Ecto neural progenitor cell (in vitro differentiated cells): Measurements from ENCODE around the gene DLK1.

Source experiments
- DNase-seq: peaks from one replicate; pipeline ENCODE4 v3.0.0-alpha.2; 2018; ENCODE audit warnings: low spot score

Gene DLK1

DNA sequence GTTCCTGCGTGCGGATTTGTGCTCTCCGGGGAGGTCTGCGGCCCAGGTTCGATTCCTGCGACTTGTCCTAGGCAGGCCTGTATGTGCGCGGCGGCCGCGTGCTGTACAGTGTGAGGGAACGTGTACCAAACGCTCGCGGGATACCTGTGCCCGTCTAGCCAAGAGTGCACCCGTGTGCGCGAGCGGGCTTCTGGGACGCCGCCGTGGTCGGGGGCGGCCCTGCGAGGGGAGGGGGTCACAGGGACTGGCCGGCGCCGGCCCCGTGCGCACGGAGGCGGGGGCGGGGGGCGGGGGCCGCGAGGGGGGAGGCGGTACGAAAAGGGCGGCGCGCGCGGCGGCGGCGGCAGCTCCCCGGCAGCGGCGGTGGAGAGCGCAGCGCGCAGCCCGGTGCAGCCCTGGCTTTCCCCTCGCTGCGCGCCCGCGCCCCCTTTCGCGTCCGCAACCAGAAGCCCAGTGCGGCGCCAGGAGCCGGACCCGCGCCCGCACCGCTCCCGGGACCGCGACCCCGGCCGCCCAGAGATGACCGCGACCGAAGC is at the start of gene DLK1:
Gene DLK1, plus strand, starts transcription at position 343 of the 536 bp plus-strand sequence. Its CDS starts 177 bp downstream, at position 520.
- peak; percentile 71 for DNase-seq

DNA sequence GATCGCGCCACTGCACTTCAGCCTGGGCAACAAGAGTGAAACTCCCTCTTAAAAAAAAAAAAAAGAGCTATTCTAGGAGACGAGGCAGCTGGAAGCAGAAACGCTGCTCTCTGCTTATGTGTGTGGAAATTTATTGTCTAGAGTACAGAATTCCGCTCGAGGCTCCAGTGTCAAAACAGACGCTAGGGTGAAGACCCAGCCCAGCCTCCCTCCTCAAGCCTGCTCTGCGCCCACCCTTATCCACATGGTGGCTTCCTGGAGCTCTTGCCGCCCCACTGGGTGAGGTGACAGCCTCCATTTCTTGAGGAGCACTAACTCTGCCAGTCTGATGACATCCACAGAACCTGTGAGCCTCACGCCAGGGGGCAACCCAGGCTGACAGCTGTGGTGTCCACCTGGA is 49.5 kb upstream of the DLK1 start:
- DNase-seq: no peak

DNA sequence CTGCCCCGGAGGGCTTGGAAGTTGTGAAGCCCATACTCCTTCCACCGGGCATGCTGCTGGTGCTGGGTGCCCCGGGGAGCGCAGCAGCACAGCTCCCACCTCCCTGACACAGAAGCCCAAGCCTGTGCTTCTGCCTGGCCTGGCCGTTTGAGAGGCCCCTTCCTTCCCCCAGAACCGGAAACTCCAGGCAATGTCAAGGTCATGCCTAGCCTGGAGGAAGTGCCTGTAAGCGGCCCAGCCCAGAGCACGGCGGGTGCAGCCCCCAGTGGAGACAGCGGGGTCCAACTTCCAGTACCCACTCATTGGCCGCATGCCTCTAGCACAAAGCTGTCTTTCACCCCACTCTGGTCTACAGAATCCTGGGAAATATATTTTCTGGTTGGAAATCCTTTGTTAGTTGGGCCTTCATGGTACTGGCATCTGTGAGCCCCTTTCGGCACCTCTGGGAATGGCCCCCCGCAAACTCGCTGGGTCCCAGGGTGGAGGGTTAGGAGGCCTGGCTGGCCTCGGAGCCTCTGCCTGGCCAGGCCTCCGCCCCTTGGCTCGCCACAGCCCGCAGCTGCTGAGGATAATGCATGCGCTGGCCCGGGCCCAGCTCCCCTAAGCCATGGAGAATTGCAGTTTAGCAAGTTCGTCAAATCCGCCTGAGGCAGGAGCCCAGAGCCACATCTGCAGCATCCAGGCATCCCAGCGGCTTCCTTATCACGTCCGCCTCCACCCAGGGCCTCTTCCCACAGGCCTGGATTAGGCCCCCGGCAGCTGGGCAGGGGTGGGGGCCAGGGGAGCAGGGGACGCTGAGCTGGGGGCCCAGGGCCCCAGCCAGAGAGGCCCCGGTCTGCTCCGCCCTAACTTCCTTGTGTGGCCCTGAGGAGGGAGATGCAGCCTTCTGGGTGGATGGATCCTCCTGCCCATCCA is 48.9 kb upstream of the DLK1 start:
- peak; percentile 77 for DNase-seq

DNA sequence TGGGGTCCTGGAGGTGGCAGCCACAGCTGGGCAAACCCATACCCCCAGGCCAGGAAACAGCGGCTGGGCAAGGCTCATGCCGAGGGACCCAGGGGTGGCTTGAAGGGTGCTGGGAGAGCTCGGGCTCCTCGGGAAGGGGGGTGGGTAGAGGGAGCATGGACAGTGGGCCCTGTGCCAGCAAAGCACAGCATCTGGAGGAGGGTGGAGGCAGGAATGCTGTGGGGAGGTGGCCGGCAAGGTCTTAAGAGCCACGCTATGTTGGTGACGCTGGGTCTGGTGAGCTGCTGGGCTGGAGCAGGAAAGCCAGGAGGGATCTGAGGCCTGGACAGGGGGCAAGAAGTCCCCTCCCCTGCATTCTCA is 48.2 kb upstream of the DLK1 start:
- DNase-seq: no peak

GRCh38 chr14:100679153-100679552 is 47.5 kb upstream of the DLK1 start:
- no peak for DNase-seq

GRCh38 chr14:100679707-100680438 is 46.8 kb upstream of the DLK1 start:
- no peak for DNase-seq

DNA sequence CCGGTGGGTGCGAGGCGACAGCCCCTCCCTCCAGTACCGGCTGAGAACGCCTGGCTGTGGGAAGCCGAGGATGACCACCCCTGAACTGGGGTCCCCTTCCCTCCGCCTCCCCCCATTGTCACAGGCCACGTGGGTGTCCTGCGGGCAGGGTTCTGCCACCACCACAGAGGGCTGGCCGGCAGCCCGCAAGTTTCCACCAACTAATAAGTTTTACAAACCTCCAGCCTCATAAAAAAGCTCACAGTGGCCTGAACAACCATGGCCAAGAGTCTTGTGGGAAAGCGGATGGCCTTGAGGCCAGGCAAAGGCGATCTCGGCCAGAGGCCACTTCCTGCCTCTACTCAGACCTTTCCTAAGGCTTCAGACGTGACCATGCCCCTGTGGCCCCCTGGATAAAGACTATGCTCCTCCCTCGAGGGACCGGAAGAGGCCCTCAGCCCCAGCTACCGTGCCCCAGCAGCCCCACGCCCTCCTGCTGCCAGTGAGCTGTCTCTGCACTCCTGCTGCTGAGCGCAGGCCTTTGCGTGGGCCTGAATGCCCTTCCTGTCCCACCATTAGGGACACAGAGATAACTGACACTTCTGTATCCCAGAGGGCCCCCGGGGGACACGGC is 46.1 kb upstream of the DLK1 start:
- DNase-seq: no peak

- DNase-seq: no peak
Measured at GRCh38 chr14:100681111-100681510, 45.6 kb upstream of the DLK1 start.

- no peak for DNase-seq
Measured at GRCh38 chr14:100682749-100683148, 43.9 kb upstream of the DLK1 start.

DNA sequence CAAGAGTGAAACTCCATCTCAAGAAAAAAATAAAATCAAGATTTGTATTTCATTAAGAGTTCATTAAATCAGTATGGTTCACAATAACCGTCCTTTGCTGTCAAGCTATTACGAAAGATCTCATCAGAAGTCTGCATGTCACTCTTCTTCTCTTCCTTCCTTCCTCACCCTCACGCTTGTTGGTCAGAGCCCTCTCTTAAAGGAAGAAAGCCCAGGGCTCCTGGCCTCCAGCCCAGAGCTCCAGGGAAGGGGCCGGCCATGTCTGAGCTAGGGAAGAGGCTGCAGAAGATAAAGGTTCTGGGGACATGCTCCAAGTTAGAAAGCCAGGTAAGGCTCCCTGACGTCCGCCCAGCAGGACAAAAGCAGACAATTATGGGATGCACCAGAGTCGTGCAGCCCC is 43.1 kb upstream of the DLK1 start:
- DNase-seq: no peak

DNA sequence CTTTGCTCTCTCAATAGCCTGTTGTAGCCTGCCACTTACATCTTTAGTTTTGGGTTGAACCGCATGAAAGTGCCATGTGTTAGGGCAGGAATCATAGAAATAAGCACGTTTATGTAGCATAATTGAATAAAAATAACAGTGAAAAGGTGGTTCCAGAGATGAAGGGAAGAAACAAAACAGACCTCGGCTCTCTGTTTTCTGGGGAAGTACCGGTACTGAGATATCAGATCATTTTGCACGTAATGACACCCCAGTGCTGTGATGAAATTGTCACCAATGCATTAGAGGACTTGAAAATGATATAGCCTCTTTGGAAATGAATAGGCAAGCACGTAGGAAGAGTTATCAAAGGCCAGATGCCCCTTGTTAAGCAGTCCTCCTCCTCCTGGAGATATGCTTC is 42.5 kb upstream of the DLK1 start:
- DNase-seq: no peak

DNA sequence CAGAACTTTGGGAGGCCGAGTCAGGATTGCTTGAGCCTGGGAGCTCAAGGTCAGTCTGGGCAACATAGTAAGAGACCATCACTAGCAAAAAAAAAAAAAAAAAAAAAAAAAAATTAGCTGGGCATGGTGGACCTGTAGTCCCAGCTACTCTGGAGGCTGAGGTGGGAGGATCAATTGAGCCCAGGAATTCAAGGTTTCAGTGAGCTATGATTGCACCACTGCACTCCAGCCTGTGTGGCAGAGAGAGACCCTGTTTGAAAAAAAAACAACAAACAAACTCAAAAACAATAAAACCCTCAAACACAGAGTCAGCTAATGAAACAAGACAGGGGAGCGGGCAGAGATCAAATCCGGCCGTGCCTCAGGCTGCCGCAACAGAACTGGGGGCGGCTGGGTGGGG is 41.7 kb upstream of the DLK1 start:
- DNase-seq: no peak

GRCh38 chr14:100686858-100687257 is 39.8 kb upstream of the DLK1 start:
- no peak for DNase-seq

GRCh38 chr14:100687386-100687785 is 39.3 kb upstream of the DLK1 start:
- no peak for DNase-seq

DNA sequence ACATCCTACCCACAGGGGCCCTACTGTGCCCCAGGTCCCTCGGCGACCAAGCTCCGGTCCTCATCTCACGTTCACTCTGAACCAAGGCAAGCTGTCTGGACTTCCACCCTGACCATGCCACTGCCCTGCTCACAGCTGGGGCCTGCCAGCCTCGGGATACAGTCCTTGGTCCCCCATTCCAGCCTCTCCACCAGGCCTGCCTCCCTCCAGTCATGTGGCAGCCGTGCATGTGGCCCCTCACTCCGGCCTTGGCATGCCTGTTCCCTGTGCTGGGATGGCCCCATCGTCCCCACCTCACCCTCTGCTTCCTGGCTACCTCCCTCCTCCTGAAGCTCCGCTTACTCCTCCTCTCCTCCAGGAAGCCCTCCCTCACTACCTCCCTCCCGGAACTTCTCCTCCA is 38.6 kb upstream of the DLK1 start:
- no peak for DNase-seq

DNA sequence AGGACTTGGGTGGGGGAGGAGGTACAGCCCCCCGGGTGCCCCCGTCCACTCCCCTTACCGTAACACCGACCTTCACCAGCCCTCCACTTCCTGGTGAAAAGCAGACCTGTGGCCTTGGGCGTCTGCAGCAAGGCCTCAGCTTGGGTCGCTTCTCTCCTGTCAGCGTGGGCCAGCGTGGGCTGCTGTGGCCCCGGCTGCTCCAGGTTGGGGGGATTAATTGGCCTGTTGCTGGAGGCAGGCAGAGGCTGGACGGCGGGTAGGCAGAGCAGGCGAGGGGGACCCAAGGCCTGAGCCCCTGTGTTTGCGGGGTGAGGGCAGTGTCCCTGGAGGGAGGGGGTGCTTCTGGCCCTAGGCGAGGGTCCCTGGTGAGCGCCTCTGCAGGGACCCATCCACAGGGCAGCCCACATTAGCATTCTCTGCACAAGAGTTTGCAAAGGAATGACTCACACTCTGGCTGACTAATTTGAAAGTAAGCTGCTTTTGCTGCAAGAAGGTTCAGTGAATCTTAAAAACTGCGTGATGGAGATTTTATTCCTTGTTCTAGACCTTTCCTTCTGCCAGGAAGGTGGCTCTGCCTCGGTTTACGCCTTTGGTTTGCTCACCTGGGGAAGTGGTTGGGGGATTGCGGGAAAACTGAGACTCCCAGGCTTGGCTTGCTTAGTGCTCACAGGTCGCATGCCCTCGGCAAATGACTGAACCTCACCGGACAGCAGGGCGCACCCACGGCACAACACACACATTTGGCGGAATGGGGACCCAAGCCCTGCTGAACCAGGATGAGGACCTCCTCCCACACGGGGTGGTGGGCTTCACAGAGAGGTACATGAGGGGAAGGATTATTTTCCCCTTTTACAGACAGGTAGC is 37.9 kb upstream of the DLK1 start:
- no peak for DNase-seq

DNA sequence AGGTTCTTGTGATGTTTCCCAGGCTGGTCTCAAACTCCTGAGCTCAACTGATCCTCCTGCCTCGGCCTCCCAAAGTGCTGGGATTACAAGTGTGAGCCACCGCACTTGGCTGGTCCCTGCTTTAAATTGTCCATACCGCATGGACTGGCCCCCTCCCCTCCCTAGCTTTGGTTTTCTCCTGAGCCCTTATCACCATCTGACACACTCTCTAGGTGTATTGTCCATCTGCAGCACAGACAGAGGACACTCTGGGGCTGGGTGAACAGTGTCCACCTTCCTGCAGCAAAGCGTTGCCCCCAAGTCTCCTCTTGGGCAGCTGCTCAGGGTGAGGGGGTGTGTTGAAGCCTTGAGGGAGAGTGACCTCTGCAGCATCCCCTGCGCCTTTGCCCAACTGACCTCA is 36.0 kb upstream of the DLK1 start:
- no peak for DNase-seq

- no peak for DNase-seq
Measured at GRCh38 chr14:100691395-100692056, 35.2 kb upstream of the DLK1 start.

DNA sequence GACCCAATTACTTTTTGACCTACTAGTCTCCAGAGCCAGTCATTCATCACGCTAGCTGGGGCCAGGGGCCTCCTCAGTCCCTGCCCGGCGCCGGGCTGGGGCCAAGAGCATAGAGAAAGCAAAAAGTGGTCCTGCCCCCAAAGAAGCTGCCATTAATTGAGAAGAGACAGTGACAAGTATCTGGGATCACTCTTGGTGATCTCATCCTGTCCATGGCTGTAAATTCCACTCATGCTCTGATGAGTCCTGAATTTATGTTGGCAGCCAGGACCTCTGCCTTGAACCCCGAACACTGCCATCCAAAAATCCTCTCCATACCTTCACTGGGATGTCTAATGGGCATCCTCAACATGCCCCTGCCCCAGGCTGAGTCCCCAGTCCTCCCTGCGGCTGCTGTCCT is 34.4 kb upstream of the DLK1 start:
- DNase-seq: no peak

- DNase-seq: no peak
Measured at GRCh38 chr14:100692859-100693558, 33.7 kb upstream of the DLK1 start.
